Gastroesophageal sphincter (tissue), 3 donors: ENCODE measurements around the gene GSTK1.

ENCODE experiments used
- CTCF ChIP-seq, 4 experiments: fragments of 200-600 bp in 2 of 4; fragments of 450-650 bp in 2 of 4; sonication (generic) in 1 of 4; IDR thresholded peaks; one replicate each; pipeline ENCODE4 v1.5.1; 2017 to 2019; ENCODE audit warnings: antibody characterized with exemption in 4 of 4, mild to moderate bottlenecking in 2 of 4, moderate library complexity in 2 of 4
- EP300 ChIP-seq: sonication (generic); formaldehyde crosslinking; IDR thresholded peaks from one replicate; pipeline ENCODE4 v1.6.1; 2017; ENCODE audit warnings: antibody characterized with exemption, mild to moderate bottlenecking
- POLR2A ChIP-seq, 2 donors: fragments of 450-650 bp; IDR thresholded peaks; one replicate each; pipeline ENCODE4 v1.6.1; 2017; ENCODE audit warnings: antibody characterized with exemption in 2 of 2, mild to moderate bottlenecking in 2 of 2, moderate library complexity in 1 of 2
- POLR2AphosphoS5 ChIP-seq: sonication (generic); formaldehyde crosslinking; IDR thresholded peaks from one replicate; pipeline ENCODE4 v1.6.1; 2017; ENCODE audit warnings: antibody characterized with exemption

DNA sequence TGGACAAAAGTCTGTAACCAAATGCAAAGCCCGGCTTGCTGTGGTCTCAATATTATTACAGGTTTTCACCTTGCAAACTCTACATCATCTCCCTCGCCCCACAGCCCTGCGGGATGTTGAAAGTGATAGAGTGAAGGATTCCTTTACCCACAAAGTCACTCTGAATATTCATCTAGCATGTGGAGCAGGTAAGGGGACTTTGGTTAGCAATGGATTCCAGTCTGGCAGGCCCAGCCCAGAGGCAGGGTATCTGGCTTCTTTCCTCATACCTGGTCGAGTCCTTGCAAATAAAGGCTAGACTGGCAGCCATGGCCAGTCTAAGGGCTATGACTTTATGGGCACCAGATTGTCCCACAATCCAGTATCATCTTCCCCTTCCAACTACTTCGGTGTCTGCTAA lies 38.2 kb upstream of the GSTK1 start:
- TF ChIP-seq CTCF (IDR thresholded peaks at IDR 0.05) = no peak
- TF ChIP-seq POLR2A (IDR thresholded peaks at IDR 0.05) = no peak
- TF ChIP-seq EP300 = no peak
- no peak for TF ChIP-seq POLR2AphosphoS5
